Naive B cell (primary cell): ENCODE results near the gene LHFPL6. TPM values are rescaled to one million over a fixed set of nuclear protein-coding genes. Genes with fewer than 3 reads are reported as not detected.

ENCODE experiments used
- ATAC-seq, 2 donors: fragments of 150-1000 bp; cut with Tn5 transposase; 2 replicates each; pipeline ENCODE4 v1.10.0; 2021; ENCODE audit warnings: low read depth in 2 of 2, mild to moderate bottlenecking in 2 of 2, moderate library complexity in 2 of 2
- DNase-seq: peaks from one replicate; pipeline ENCODE4 v3.0.0; 2022
- H3K27ac Mint-ChIP-seq, 6 donors: one replicate each; pipeline ENCODE4 v1.8.0; 2020 to 2022; ENCODE audit warnings: mild to moderate bottlenecking in 6 of 6, mixed read lengths in 6 of 6, moderate library complexity in 5 of 6, inconsistent platforms in 2 of 6
- H3K27me3 Mint-ChIP-seq, 3 donors: one replicate each; pipeline ENCODE4 v1.8.0; 2021 to 2022; ENCODE audit warnings: mixed read lengths in 3 of 3, mild to moderate bottlenecking in 1 of 3
- H3K36me3 Mint-ChIP-seq, 2 donors: one replicate each; pipeline ENCODE4 v1.8.0; 2020 to 2022; ENCODE audit warnings: mixed read lengths in 2 of 2, inconsistent platforms in 1 of 2, mild to moderate bottlenecking in 1 of 2
- H3K4me1 Mint-ChIP-seq, 3 donors: one replicate each; pipeline ENCODE4 v1.8.0; 2020 to 2022; ENCODE audit warnings: mixed read lengths in 3 of 3, inconsistent platforms in 1 of 3, mild to moderate bottlenecking in 1 of 3, moderate library complexity in 1 of 3
- H3K4me3 Mint-ChIP-seq, 8 donors: one replicate each; pipeline ENCODE4 v1.8.0; 2020 to 2022; ENCODE audit warnings: mild to moderate bottlenecking in 8 of 8, mixed read lengths in 8 of 8, moderate library complexity in 8 of 8, inconsistent platforms in 2 of 8
- H3K9me3 Mint-ChIP-seq, 7 donors: one replicate each; pipeline ENCODE4 v1.8.0; 2020 to 2022; ENCODE audit warnings: mixed read lengths in 7 of 7, mild to moderate bottlenecking in 5 of 7, inconsistent platforms in 2 of 7, moderate library complexity in 1 of 7
- polyA plus RNA-seq, 6 donors: library from polyadenylated mRNA; unstranded; fragments of 300-500 nt; fragmentation: Illumina TruSeq; gene quantifications; one replicate each; pipeline ENCODE4 v1.2.3, GENCODE V29; 2021; ENCODE audit warnings: low read depth in 6 of 6

LHFPL6 gene
- polyA plus RNA-seq, 6 donors from 2014 or later, result 0.12 to 0.25 (median 0.16) TPM; not detected in 2

DNA sequence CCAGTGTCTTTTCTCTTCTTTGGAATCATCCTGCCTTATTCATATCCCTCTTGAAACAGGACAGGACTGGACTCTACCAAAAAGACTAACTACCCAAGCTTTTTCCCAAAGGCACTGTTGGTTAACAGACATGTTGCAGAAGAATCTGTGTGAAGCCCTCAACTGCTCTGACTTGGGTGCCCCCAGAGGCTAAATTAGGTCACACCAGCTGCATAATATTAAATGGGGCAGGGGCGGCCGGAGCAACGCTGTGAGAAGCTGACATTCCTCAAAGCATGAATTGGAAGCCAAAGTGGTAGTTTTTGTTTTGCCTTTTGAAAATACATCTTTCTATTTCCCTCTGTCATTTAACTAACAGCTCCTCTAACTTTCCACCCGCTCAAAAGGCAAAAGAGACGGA, 185.9 kb downstream of the LHFPL6 start:
- Mint-ChIP-seq H3K36me3 (no peaks in the 10 kb centered on the region), H3K9me3 (no peaks in the 10 kb centered on the region), H3K27ac (peak overlapping the region in 1 of 6 donors; percentile 9), H3K4me3 (no peak overlapping the region), H3K27me3 (no peaks in the 10 kb centered on the region), H3K4me1 (peaks cover 0 to 28% (median 0%) of the 10 kb centered on the region in 3 donors)
- ATAC-seq, result no peak
- DNase-seq, result no peak

DNA sequence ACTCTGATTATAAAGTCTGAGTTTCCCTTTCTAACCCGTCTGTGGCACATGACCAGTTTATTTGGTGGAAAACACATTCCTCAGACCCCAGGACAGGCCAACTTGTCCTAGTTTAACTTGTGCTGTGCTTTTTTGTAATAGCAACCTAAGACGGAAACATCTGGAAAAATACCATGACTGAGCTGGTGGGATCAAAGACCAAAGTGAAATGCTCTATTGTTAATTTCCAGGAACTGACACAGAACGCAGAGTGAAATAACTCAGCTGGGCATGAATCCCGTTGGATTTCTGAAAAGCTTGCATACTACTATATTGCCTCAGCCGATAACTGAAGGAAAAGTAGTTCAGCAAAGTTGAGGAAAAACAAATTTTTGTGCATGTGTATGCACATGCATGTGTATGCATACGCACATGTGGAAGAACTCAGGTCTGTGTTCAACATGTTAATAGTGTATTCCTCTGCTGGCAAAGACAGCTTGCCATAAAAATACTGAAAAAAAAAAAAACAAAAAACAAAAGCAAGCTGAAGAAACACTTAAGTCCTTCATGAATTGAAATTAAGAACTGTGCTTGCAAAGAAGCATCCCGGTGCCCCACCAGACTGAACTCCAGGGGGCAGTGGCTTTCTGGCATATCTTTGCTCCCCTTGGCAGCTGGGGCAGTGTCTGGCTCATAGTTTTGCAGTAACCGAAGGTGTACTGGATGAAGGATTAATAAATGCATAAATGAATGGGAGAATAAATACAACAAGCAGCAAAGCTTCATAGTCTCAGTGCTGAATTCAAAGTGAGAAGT, 187.8 kb downstream of the LHFPL6 start:
- Mint-ChIP-seq H3K4me3 (no peak overlapping the region), H3K36me3 (no peaks in the 10 kb centered on the region), H3K9me3 (no peaks in the 10 kb centered on the region), H3K27ac (peak overlapping the region in 2 of 6 donors; percentile 60 to 83), H3K4me1 (peaks cover 0 to 28% (median 0%) of the 10 kb centered on the region in 3 donors), H3K27me3 (no peaks in the 10 kb centered on the region)
- ATAC-seq (no peak), DNase-seq (peak; percentile 3)

DNA sequence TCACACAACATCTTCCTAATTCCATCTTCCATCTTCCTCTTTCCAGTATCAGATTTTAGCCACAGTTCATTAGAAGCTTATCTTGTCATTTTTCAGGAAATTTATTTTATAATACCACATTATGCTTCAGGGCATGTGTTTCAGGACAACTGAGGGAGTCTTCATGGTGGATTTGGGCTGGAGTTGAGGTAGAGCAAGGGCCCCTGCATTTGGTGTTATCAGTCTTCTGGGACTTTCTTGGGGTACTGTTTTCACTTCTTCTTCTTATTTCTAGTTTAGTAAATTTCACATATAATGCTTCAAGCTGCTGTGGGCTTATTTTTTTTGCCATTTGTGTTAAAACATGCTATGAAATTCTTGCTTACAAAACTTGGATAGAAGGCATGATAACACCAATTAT, 188.7 kb downstream of the LHFPL6 start:
- Mint-ChIP-seq H3K36me3 (no peaks in the 10 kb centered on the region), H3K27me3 (no peaks in the 10 kb centered on the region), H3K4me1 (peaks cover 0 to 28% (median 0%) of the 10 kb centered on the region in 3 donors), H3K27ac (peak overlapping the region in 3 of 6 donors; percentile 69 to 88 (median 75)), H3K9me3 (no peaks in the 10 kb centered on the region), H3K4me3 (peak overlapping the region in 2 of 8 donors; percentile 23 to 46)
- ATAC-seq (peak in 1 of 2 donors; percentile 25), DNase-seq (no peak)

DNA sequence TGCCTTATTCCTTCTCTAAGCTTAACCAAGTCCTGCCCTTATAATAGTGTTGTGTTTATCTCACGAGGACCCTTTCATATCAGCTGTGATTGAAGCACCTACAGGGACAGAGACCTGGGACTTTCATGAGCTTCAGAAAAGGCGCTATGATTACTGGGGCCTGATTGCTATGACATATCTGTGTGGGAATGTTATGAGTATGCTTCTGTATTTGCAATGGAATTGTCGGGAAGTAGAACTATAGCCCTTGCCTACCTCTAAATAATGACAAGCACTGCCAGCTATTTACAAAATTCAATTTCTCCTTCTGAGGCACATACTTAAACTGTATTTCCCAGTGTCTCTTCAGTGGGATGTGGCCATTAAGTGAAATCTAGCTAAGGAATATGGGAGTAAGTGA, 191.5 kb downstream of the LHFPL6 start:
- no peak overlapping the region for H3K27ac Mint-ChIP-seq
- DNase-seq (no peak), ATAC-seq (no peak)
- no peaks in the 10 kb centered on the region for H3K9me3 Mint-ChIP-seq
- H3K27me3 Mint-ChIP-seq, result no peaks in the 10 kb centered on the region
- H3K36me3 Mint-ChIP-seq, result no peaks in the 10 kb centered on the region
- H3K4me3 Mint-ChIP-seq, result no peak overlapping the region
- peaks cover 0 to 28% (median 0%) of the 10 kb centered on the region in 3 donors for H3K4me1 Mint-ChIP-seq

DNA sequence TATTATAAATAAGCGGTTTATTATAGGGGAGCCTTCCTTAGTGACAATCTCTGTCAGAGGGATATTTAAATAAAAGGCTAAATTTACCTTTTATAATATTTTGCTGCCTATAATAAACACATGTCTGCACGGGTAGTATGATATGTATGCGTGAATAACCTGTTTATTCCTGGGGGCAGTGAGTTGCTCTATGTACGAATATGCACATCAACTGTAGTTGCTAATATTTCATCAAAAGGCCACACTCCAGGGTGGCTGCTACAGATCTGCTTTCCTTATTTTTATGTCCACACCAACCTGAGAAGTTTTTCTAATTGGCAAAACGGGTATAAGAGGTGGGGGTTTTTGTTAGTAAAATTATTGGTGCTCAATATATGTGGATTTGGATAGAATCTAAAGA, 192.0 kb downstream of the LHFPL6 start:
- no peak overlapping the region for H3K4me3 Mint-ChIP-seq
- H3K9me3 Mint-ChIP-seq, result no peaks in the 10 kb centered on the region
- no peaks in the 10 kb centered on the region for H3K27me3 Mint-ChIP-seq
- no peak overlapping the region for H3K27ac Mint-ChIP-seq
- H3K36me3 Mint-ChIP-seq, result no peaks in the 10 kb centered on the region
- no peak for DNase-seq
- peaks cover 0 to 28% (median 0%) of the 10 kb centered on the region in 3 donors for H3K4me1 Mint-ChIP-seq
- ATAC-seq, result no peak

DNA sequence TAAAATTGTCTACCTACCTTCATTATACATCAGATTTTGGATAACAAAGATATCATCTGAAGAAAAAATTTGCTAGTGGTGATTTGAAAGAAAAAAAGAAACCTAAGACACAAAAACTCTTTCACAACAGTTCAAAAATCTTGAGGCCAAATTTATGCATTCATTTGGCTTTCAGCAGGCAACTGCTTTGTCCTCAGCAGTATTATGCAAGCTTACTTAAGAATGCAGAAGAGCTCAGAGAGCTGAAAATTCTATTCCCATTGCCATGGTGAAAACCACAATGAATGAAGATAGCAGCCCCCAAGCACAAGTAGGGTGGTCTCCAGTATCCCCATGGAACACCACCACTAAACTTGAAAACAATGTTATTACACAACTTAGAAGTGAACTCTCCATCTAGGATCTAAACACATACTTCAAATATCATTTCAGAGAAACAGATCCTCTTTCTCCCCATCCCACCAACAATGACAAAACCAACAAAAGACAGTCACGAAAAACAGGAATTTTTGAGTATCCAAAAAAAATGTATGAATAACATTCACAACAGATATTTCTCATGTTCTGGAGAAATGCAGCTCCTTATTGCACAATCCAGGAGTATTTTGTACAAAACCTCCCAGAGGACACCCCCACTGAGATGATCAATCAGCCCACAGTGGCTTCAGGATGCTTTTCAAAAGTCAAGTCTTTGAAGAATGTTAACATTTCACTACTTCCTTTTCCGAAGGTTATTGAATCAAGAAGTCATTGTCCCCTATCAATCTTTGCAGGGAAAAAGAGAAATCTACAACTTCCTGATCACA, 192.7 kb downstream of the LHFPL6 start:
- H3K9me3 Mint-ChIP-seq, result no peaks in the 10 kb centered on the region
- no peaks in the 10 kb centered on the region for H3K27me3 Mint-ChIP-seq
- DNase-seq, result no peak
- no peak for ATAC-seq
- H3K4me1 Mint-ChIP-seq, result peaks cover 0 to 23% (median 0%) of the 10 kb centered on the region in 3 donors
- no peak overlapping the region for H3K27ac Mint-ChIP-seq
- H3K36me3 Mint-ChIP-seq, result no peaks in the 10 kb centered on the region
- H3K4me3 Mint-ChIP-seq, result no peak overlapping the region

DNA sequence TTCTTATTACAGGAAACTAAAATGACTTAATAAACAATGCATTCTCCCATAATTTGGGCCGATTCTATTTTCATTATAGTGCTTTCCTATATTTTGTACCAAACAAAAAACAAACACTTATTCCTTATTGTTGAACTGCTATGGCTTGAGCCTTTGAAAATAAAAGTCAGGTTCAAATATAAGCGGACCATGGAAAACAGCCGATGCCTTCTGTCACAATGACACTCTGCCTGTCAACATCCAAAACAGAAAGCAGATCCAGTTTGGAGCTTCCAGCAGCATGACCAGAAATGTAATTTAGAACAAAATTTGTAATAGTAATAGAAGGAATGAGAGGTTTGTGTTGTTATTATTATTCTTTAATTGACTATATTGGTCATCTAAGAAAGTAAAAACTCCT, 194.5 kb downstream of the LHFPL6 start:
- Mint-ChIP-seq H3K27me3 (no peaks in the 10 kb centered on the region), H3K4me1 (peaks cover 0 to 8% (median 0%) of the 10 kb centered on the region in 3 donors), H3K36me3 (no peaks in the 10 kb centered on the region), H3K4me3 (no peak overlapping the region), H3K27ac (no peak overlapping the region), H3K9me3 (no peaks in the 10 kb centered on the region)
- ATAC-seq (no peak), DNase-seq (no peak)

DNA sequence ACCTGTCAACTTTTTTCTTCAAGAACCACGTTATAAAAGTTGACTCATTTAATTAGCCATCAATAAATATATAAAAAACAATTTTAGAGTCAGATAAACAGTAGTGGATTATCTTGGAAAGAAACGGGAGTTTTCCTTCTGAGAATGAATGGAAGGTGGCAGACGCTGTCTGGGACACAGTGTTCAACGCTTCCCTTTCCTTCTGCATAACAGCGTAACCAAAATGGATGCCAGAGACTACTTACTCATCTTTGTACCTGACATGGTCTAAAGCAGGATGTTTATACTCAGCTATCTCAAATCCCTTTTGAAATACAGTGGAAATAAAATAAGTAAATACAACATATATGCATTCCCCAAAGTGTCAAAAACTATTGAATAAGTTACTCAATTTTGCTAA, 195.2 kb downstream of the LHFPL6 start:
- DNase-seq, result no peak
- no peak overlapping the region for H3K27ac Mint-ChIP-seq
- no peak overlapping the region for H3K4me3 Mint-ChIP-seq
- H3K36me3 Mint-ChIP-seq, result no peaks in the 10 kb centered on the region
- no peaks in the 10 kb centered on the region for H3K27me3 Mint-ChIP-seq
- ATAC-seq, result no peak
- peaks cover 0 to 7% (median 0%) of the 10 kb centered on the region in 3 donors for H3K4me1 Mint-ChIP-seq
- no peaks in the 10 kb centered on the region for H3K9me3 Mint-ChIP-seq

DNA sequence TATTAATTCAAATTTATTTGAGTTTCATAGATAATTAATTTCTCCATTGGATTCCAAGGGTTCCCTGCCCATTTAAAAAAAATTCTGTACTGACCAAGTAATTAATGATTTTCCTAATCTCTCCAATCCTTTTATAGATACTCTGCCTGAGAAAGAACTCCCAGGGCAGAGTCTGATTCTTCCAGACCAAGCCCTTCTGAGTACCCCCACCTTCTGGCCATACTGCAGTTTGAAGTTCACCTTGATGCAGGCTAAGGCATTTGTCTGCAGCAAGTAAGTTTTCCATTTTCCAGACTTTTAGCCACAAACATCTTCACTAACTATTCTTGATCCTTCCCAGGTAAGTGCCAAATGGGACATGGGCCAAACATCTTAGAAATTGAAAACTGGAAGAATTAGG, 195.9 kb downstream of the LHFPL6 start:
- no peak for DNase-seq
- no peak for ATAC-seq
- Mint-ChIP-seq H3K4me3 (no peak overlapping the region), H3K36me3 (no peaks in the 10 kb centered on the region), H3K27ac (no peak overlapping the region), H3K27me3 (no peaks in the 10 kb centered on the region), H3K9me3 (no peaks in the 10 kb centered on the region), H3K4me1 (peaks cover 0 to under 1% (median 0%) of the 10 kb centered on the region in 3 donors)

DNA sequence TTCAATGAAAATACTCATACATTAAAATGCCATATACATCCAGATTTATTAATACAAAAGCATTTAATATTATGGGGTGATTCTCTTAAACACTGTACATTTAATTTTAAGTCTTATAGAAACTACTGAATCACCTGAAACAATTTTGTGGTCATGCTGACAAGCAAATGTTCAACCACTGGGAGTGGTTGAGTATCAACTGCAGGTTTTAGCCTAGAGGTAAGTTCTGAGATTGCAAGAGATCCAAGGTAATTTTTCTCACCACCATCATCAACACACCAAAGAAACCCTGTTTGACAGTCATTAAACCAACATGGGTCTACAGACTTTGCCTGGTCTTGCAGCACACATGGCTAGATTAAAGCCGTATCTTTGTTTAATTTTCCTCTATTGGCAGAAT, 196.3 kb downstream of the LHFPL6 start:
- Mint-ChIP-seq H3K27me3 (no peaks in the 10 kb centered on the region), H3K27ac (no peak overlapping the region), H3K4me1 (no peaks in the 10 kb centered on the region), H3K9me3 (no peaks in the 10 kb centered on the region), H3K4me3 (no peak overlapping the region), H3K36me3 (no peaks in the 10 kb centered on the region)
- DNase-seq, result no peak
- no peak for ATAC-seq

DNA sequence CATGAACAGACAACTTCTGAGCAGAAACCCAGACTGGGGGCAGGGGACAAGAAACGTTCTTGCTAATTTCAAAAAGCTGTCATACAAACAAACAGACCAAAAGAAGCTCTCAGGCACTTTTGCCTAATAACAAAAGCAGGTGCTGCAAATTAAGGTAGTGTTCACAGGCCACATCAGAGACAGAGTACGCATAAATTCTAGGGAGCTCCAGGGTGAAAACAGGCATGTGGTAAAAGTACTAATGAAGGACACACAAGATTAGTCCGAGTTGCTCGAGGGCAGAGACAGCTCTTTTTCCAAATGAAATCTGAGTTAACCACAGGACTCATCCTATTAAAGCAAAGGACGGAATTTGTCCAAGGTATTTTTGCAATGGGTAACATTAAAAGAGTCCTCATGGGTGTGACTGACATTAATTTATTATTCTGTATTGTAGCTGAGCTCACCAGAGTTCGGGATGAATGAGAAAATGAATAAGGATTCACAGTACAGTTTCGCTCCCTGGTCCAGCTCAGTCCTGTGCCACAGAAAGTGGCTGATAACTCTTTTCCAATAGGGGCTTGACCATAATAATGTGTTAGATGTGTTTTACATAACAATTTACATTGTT, 197.3 kb downstream of the LHFPL6 start:
- Mint-ChIP-seq H3K4me3 (no peak overlapping the region), H3K9me3 (no peaks in the 10 kb centered on the region), H3K36me3 (no peaks in the 10 kb centered on the region), H3K27ac (peak overlapping the region in 1 of 6 donors; percentile 48), H3K27me3 (no peaks in the 10 kb centered on the region), H3K4me1 (no peaks in the 10 kb centered on the region)
- ATAC-seq (no peak), DNase-seq (no peak)

DNA sequence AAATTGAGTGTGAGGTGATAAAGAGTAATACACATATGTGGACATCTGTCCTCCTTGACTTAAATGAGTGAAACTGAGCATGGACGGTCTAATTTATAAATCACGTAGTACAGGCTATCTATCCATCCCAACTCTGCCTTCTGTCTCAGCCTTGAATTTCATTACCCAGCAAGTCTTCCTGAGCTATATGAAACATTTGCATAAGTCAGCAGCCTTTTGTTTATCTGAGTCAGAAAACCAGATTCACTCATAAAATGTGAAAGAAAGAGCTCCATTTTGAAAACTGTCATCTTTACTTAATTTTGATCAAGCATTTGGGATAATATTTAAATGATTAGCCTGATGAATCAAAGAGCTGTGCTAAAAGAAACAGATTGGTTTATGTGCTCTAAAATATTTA, 197.9 kb downstream of the LHFPL6 start:
- Mint-ChIP-seq H3K4me1 (no peaks in the 10 kb centered on the region), H3K27ac (peak overlapping the region in 1 of 6 donors; percentile 48), H3K36me3 (no peaks in the 10 kb centered on the region), H3K4me3 (no peak overlapping the region), H3K27me3 (no peaks in the 10 kb centered on the region), H3K9me3 (no peaks in the 10 kb centered on the region)
- ATAC-seq, result no peak
- DNase-seq, result no peak

DNA sequence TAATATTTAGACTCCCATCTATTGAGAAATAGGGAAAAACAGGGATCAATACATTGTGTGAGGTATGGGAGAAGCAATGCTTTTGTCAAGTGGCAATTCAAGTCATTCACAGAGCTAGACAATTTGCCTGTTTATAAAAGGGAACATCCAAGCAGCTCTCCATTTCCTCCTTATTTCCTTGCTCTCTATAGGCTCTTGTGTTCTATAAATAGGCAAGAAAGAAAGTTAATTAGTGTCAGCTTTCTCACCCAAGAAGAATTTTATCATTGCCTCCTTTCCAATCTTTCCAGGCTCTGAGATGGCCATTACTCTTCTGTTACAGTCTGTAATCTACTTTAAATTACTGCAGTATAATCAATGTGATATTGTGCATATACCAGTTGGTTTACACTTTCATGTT, 199.9 kb downstream of the LHFPL6 start:
- Mint-ChIP-seq H3K27me3 (no peaks in the 10 kb centered on the region), H3K4me1 (no peaks in the 10 kb centered on the region), H3K27ac (no peak overlapping the region), H3K9me3 (peaks cover 0 to 2% (median 0%) of the 10 kb centered on the region in 7 donors), H3K4me3 (no peak overlapping the region), H3K36me3 (no peaks in the 10 kb centered on the region)
- no peak for DNase-seq
- no peak for ATAC-seq
